Astrocyte of the spinal cord (primary cell): ENCODE measurements around the gene HOXD8.

Experiments
- DNase-seq: peaks from one replicate; pipeline ENCODE4 v3.0.0; 2011; ENCODE audit warnings: low read depth, low spot score
- H3K4me3 ChIP-seq: 2 replicates; pipeline ENCODE4 v1.5.1; 2011; ENCODE audit warnings: low read depth, mild to moderate bottlenecking, low read length, moderate library complexity
- in situ Hi-C: cut with HindIII; loops from 2 replicates; pipeline ENCODE4 v1.10.0; 2017; ENCODE audit warnings: low sequenced_read_pairs
- TF ChIP-seq, protein P1 (sequence below): IDR thresholded peaks from 2 replicates; pipeline ENCODE4 v1.5.1; 2012; ENCODE audit warnings: low read depth, mild to moderate bottlenecking, low read length, inconsistent platforms

The HOXD8 gene

GRCh38 chr2:176181551-176181950 is 52.0 kb downstream of the HOXD8 start:
- DNase-seq, result no peak
- no peak overlapping the region for H3K4me3 ChIP-seq
- in situ Hi-C loops, result no loop called here
- TF ChIP-seq, protein P1, sequence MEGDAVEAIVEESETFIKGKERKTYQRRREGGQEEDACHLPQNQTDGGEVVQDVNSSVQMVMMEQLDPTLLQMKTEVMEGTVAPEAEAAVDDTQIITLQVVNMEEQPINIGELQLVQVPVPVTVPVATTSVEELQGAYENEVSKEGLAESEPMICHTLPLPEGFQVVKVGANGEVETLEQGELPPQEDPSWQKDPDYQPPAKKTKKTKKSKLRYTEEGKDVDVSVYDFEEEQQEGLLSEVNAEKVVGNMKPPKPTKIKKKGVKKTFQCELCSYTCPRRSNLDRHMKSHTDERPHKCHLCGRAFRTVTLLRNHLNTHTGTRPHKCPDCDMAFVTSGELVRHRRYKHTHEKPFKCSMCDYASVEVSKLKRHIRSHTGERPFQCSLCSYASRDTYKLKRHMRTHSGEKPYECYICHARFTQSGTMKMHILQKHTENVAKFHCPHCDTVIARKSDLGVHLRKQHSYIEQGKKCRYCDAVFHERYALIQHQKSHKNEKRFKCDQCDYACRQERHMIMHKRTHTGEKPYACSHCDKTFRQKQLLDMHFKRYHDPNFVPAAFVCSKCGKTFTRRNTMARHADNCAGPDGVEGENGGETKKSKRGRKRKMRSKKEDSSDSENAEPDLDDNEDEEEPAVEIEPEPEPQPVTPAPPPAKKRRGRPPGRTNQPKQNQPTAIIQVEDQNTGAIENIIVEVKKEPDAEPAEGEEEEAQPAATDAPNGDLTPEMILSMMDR, result no peak
